ENCODE measurements around the gene MYO10.
A peak's percentile ranks its signal among the peaks of the same experiment; 100 is the strongest.
"Not testable (repeated sequence)": the region's sequence is repeated elsewhere in the genome, so short reads cannot be mapped to it uniquely, and the experiment has no call there.

MYO10 gene

DNA sequence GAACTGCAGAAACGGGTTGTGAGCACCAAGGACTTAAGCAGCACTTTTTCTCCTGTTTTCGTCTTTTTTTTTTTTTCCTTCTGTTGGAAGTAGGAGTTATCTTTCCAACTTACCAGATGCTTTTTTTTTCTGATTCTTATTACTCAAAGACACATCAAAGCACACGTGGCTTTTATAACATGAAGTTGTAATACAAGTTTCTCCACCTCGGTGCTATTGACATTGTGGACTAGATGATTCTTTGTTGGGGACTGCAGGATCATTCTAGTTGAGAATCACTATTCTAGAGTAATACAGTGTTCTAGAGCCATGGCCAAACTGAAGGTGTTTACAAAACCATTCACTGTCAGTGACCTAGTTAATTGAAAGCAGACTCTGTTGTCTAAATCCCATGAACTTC lies 51.5 kb downstream of the MYO10 start:
- no peak for DNase-seq

DNA sequence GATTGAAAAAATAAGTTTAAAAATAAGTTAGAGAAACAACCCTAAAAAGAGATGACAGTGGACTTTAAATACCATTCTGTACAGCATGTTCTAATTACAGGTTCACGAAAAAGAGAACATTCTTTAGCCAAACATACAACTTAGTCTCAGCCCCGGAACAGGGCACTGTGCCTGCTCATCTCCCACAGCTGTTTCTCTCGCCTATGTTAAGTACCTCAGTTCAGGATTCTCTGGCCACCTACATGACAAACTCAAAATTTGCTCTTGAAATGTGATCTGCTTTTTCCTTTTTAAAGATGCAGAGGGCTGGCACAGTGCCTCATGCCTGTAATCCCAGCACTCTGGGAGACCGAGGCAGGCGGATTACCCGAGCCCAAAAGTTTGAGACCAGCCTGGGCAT lies 52.3 kb downstream of the MYO10 start:
- no peak for DNase-seq

DNA sequence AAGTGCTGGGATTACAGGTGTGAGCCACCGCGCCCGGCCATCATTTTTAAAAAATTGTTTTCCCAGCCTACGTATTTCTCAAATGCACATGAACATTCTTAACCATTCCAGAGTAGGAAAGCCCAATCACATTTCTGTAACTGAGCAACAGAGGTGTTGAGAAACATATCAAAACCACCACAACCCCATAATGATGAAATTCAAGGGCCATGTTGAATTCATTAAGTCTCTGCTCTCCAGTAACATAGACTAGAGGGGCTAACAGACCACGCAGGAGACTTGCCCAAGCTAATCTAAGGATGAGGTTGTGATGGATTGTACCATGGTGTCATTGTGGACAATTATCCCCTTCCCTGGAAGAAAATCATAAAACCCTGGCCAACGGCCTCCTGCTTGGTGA lies 52.9 kb downstream of the MYO10 start:
- no peak for DNase-seq

DNA sequence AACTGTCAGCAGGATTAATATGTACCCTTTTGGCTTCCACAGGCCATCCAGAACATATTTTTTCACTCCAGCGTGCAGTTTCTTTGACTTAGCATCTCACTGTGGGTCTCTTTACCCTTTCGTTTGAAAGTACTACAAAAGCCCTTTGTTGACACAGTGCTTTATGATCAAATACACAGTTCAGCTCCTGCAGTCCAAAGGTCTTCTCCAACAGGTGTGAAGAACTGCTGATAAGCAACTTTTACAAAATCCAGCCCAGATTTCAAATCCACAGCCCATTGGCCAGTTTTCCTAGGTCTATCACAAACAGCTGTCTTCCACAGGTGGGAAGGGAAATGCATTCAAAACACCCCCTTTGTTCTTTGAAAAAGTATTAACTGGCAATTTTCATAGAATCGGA lies 54.8 kb downstream of the MYO10 start:
- DNase-seq = no peak

DNA sequence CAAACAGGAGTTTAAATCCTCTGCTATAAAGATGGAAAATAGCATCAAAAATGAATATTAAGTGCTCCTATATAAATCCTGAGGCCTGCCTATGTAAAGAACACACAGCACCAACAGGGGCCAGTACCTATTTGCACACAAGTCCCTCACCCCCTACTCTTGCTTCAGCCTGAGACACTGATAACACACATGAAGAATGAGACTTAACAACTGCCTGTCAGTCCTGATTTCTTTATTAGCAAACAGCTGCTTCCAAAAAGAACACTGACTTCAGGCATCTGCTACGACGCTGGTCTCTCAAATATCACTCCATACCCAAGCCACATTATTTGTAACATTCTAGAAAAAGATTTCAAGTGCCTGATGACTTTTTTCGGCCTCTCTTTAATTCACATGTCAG lies 55.5 kb downstream of the MYO10 start:
- no peak for DNase-seq

DNA sequence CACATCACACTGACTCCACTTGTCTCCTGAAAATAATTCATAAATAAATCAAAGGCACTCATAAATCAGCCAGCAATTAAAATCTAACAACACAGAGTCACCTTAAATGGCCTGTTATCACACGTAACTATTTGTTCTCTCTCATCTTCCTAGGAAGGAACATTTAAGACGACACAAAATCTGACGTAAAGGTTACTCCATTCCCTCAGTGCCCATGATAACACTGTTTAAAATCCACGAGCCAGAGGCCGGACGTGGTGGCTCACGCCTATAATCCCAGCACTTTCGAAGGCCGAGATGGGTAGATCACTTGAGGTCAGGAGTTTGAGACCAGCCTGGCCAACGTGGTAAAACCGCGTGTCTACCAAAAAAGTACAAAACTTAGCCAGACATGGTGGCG lies 56.4 kb downstream of the MYO10 start:
- no peak for DNase-seq

DNA sequence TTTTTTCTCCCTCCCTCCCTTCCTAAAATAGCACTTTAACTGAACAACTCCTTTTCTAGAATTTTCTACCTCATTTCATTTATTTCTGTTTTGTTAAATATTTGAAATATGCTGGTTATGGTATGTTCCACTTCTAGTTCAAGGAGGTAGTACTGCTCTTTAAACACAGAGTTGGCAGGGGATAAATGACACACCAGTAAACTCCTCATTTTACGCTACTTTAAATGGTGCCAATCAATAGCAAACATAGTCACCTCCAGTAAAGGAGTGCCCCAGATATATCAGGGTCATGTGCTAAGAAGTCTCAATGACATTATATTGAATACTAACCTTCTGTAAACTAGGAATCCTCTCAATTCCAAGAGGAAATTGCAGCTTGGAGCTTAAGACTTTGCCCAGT lies 56.9 kb downstream of the MYO10 start:
- no peak for DNase-seq

DNA sequence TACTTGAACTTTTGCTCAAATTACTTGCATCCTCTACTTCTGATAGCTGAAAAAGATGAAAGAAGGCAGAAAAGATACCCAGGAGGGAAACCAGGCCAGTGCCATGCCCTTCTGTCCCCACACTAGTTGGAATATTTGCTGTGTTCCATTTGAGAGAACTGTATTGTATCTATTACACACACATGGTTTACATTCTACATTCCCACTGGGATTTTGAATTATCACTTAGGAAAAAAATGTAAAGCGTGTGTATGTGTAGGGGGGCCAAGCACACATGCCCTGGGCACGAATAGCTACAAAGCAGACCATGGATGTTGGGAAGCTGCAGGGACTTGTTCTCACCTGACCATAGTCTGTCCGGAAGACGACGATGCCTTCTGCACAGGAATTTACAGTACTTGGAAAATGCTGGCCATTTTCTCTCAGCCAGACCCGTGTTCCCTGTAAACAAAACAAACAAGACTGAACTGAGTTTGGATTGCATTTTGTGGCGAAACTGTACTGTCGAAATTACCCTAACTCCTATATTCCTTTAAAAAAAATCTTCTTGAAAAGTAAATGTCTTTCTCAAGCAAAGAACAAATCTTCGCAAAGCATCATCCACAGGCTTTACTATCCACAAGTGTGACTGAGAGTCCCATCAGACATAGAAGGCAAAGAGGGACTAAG lies 58.7 kb downstream of the MYO10 start:
- DNase-seq = no peak

DNA sequence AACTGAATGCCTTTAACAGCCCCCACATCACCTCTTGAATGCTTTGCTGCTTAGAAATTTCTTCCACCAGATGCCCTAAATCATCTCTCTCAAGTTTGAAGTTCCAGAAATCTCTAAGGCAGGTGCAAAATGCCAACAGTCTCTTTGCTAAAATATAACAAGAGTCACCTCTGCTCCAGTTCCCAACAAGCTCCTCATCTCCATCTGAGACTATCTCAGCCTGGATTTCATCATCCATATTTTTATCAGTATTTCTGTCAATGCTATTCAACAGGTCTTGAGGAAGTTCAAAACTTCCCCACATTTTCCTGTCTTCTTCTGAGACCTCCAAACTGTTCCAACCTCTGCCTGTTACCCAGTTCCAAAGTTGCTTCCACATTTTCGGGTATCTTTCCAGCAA lies 61.7 kb downstream of the MYO10 start:
- DNase-seq = not testable (repeated sequence)

DNA sequence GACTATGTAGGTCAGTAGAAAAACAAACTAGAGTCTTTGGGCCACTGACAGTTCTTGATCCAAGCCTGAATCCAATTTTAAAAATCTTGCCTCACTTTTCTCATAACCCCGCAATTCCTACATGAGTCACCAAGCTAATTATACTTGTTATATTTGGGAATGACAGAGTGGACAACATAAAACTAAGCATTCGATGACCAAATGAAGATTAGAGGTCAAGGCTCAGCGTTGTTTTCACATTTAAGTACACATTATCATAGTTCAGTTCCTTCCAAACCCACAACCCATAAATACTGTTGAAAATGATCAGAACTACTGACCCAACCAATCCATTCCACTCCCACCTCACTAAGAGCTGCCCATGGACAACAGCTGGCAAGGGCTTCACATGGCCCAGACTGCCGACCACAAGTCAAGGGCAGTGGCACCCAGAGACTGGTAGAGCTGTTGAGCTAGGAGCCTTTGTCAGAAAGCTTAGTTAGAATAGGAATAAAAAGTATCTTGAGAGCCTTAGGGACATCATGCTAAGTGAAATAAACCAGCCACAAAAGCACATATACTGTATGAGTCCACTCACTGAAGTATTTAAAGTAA lies 64.2 kb downstream of the MYO10 start:
- no peak for DNase-seq

DNA sequence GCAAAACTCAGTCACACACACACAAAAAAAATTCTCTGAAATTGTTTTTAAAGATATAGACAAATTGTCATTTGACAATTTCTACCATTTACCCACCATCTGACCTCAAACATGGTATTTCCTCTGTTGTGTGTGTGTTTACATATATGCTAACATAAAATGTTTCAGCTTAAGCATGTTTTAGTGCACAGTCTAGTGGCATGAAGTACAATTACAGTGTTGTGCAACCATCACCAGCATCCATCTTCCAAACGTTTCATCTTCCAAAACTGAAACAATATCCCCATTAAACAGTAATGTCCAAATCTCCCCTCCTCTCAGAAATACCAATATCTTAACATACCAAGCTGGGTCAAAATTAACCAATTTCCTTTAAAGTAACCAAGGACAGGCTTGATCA lies 65.2 kb downstream of the MYO10 start:
- DNase-seq = no peak

DNA sequence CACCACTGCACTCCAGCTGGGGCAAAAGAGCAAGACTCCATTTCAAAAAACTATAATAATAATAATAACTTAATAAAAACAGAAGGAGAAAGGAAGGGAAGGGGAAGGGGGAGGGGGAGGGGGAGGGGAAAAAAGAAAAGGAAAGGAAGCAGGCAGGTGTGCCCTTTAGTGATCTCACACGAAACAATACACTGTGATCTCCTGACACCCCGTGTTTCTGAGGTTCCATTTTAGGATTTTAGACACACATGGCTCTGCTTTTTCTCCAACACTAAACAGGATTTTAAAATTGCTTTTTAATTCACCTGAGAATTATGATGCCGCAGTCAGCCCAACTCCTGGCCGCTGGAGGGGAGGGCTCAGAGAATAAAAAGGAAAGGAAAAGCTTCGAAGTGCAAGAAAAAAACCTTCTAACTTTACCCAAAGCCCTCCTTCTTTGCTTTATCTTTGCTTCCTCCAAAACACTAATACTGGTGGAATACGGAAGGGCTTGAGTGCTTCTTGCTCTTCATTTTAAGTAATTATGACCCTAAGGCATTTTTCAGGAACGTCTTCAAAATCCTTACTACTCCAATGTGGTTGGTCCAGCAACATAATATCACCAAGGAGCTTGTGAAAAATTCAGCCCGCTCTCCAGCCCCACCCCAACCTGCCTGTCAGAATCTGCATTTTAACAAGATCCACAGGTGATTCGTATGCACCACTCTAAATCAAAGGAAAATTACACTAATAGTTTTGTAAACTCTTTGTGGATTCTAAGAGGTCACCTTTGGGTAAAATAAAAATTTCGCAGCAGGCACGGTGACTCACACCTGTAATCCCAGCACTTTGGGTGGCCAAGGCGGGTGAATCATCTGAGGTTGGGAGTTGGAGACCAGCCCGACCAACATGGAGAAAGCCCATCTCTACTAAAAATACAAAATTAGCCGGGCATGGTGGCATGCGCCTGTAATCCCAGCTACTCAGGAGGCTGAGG lies 66.0 kb downstream of the MYO10 start:
- no peak for DNase-seq

DNA sequence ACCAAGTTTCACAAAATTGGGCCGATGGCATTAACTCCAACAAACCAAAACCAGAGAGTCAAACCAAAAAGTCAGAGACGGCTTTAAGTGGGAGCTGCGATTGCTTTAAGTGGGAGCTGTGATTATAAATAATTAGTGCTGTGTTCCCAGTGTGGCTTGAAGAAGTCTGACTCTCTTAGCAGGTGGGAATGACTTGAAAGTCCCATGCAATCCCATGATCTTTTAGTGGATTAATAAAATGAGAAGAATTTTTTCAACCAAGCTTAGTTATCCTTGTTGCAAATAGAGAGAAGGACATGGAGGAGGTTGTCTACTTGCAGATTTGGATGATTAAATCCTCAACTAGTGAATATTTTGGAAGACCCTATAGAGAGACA lies 68.5 kb downstream of the MYO10 start:
- no peak for DNase-seq

DNA sequence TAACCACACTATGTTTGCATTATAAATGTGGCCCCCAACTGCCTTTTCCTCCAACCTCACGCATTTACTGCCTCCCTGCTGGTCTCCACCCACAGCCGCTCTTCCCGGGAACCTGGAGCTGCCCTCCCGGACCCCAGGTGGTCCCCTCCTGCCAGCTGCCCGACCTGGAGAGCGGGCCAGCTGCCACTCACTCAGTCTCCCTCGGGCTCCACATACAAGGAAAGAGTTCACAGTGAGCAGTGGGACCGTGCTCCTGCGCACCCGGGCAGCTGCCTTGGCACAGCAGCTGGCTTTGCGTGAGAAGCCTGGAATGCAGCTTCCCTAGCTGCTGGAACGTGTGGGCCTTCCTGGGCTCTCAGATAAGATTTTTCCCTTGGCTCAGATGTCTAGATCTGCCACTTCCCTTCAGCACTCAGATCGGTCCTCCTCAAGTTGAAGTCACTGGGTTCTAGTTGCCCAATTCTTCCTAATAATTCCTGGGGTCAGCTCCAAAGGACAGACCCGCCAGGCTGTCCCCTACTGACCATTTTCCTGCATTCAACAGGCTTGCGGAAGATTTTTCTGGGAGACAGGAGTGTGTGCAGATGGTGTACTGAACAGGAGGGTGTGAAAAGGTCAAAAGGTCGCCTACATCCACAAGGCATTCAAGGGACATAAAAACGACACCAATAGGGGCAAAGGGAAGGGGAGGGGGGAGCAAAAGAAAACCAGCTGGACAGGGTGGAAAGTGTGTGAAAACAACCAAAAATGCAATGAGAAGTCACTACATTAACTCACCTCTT lies 69.1 kb downstream of the MYO10 start:
- peak; percentile 54 for DNase-seq

DNA sequence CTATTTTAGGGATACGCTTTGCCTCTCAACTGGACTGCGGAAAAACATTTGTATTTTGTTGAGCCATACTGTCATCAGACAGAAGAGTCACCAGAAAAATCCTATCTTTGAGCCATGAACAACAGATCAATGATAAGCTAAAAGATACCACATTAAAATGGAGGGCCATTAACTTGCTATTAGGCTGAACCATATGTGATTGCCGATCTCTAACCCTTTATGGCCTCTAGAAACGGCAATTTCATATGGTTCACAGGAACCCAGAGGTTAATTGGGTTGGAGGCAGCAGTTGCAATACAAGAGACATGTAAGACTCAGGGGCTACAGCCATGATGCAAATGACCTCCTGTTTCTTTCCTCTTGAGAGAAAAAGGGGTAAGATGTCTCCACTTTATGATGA lies 69.8 kb downstream of the MYO10 start:
- DNase-seq = no peak

DNA sequence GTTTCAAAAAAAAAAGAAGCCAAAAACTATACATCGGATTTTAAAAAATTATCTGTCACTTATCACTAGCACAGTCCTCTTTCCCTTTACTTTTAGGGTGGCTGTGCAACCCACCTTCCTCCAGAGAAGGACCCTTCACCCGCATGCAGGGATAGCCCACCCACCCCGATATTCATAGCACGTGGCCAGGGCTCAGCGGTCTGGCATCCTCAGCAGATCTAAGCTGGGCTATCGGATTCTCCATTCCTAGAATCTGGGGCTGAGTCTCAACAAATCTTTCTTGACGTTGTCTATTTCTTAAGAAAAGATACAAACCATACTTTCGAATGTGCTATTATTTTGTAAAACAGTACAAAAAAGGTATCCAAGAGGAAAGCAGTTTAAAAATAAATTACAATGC lies 70.9 kb downstream of the MYO10 start:
- DNase-seq = no peak

DNA sequence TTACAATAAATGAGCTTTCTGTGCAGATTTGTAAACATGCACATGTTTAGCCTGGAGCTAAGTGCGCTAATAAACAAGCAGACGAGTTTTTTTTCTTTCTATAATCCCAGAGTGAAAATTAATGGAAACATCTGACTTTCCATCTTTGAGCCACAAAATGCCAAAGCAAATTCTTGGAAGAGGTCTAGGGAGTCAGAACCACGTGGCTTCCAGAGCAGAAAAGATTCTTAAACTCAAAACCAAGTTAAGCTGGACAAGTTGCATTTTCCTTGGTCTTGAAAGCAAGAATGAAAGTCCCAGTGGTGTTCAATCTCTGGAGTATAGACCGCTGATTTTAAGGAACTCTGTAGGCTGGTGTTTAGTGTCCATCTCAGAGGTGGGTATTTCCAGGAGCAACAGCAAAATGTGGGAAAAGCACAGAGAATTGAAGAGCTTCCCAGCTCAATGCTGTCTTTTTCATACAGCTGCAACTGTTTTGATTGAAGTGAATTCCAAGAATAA lies 71.4 kb downstream of the MYO10 start:
- no peak for DNase-seq

DNA sequence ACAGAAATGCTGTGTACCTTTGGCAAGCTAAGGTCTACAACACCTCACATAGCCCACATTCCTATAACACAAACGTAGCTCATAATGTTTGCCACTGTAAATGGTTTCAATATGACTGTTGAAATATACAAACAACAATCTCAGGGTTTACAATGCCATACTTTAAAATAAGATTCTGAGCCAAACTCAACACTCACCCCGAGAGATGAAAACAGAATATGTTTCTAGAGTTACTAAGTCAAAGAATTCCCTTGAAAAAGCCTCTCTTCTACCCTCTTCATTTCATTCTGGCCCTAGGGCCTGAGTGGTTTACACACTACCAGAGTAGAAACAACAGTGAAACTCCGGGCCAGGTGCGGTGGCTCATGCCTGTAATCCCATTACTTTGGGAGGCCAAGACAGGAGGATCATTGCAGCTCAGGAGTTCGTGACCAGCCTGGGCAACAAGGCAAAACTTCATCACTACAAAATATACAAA lies 72.6 kb downstream of the MYO10 start:
- no peak for DNase-seq

DNA sequence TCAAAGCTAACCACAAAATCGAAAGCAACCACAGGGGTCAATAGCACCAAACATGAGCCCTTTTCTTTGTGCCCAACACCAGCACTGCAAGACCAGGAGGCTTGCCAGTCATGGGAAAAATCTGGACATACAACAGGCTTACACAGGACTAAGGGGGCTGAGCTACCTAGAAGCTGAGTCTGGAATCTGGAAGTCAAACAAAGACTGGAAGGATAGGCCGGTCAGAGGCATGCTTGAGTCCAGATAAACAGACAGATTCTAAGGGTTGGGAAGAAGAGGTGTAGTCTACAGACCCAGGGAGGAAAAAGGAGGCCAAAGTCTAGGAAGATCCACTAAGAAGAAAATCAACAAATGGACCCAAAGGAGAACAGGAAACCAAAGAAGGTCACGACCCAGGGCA lies 73.3 kb downstream of the MYO10 start:
- no peak for DNase-seq

DNA sequence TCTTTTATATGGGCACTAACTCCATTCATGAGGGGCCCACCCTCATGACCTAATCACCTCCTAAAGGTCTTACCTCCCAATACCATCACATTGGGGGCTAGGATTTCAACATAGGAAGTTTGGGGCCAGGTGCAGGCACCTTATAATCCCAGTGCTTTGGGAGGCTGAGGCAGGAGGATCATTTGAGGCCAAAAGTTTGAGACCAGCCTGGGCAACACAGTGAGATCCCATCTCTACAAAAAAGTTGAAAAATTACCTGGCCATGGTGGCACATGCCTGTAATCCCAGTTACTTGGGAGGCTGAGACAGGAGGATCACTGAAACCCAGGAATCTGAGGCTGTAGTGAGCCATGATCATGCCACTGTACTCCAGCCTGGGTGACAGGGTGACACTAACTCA lies 76.7 kb downstream of the MYO10 start:
- no peak for DNase-seq

DNA sequence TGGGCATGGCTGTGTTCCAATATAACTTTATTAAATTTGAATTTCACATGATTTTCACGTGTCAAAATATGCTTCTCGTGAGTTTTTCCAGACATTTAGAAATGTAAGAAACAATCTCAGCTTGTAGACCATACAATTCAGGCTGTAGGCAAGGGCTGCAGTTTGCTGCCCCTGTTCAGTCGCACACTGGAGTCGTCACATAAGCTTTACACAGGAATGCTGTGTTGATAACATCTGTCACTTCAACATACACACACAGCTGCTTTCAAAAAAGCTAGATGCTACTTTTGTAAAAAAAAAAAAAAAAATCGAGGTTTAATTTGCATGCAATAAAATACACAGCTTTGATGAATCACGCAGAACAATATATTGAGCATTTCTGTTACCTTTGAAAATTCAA lies 77.9 kb downstream of the MYO10 start:
- no peak for DNase-seq

DNA sequence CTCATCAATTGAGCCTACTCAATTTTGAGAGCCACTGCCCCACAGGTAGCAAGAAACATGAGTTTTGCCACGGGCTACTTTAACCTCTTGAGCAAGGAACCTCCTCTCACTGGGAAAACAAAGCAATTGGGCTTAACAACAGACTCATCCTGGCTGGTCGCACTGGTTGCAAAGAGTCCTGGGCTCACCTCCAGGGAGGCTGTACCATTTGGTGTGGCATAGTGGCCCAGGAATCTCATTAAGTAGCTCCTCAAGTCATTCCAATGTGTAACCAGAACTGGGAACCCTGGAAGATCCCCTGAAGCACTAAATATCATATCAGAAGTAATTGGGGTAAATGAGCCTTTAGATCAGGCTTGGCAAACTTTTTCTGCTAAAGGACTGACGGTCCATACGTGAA lies 78.5 kb downstream of the MYO10 start:
- no peak for DNase-seq

DNA sequence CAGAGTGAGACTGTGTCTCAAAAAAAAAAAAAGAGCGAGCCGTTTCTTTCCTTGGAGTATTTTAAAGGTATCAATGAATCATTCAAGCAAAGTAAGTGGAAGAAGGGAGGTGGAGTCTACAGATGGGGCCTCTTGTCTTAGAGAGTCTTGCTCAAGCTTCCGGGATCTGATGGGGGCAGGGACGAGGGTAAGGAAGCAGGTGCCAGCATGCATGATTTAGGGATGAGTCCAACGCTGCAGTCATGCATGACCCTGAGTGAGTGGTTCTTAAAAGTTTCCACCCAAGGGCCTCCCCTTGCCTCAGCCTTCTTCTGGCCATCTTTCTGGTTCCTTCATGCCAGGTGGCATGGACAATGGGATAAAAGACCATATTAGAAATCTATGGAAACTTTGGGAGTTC lies 79.6 kb downstream of the MYO10 start:
- DNase-seq = no peak

Measured in left hindlimb (tissue), 1 donor.